ENCODE measurements around the gene RNU1-3. TPM values are rescaled to one million over a fixed set of nuclear protein-coding genes. Genes with fewer than 3 reads are reported as not detected.

RNU1-3 gene
- total and polyA plus RNA-seq, 2 of the 8 experiments (the other 6 are each of a cell fraction or from before 2014, with no cell fraction given) = 145 to 1,303 TPM

GRCh38 chr1:16644193-16644481 is 22.6 kb downstream of the RNU1-3 start:
- no peak overlapping the region for H4K91ac ChIP-seq (replicated peaks; ENCODE audit: insufficient read length, low read length)
- H3K56ac ChIP-seq (replicated peaks; ENCODE audit: insufficient read length, low read depth, low read length) = peak overlapping the region; percentile 73
- H2BK12ac ChIP-seq (ENCODE audit: low read depth, low read length) = no peak overlapping the region
- peak overlapping the region; percentile 92 for H4K5ac ChIP-seq (ENCODE audit: insufficient read length, low read depth, low read length)
- no peak overlapping the region for H2AK5ac ChIP-seq (ENCODE audit: low read depth, low read length)
- peak overlapping the region; percentile 88; the same call in 1 of the 2 replicates for H3K18ac ChIP-seq (ENCODE audit: extremely low read depth, low read length)
- H3K79me1 ChIP-seq (ENCODE audit: low read depth, low read length) = peaks cover 8% of the 10 kb centered on the region; the same call in 1 of the 2 replicates
- peak overlapping the region; percentile 94 for H4K8ac ChIP-seq (ENCODE audit: extremely low read depth, insufficient read depth, low read length)
- H2BK20ac ChIP-seq (ENCODE audit: low read length) = no peak overlapping the region
- H2BK5ac ChIP-seq (ENCODE audit: low read depth, low read length) = peak overlapping the region; percentile 72; the same call in 1 of the 2 replicates
- H2AFZ ChIP-seq (ENCODE audit: low read length) = peak overlapping the region; percentile 8; the same call in 1 of the 2 replicates
- no peak overlapping the region for H3K14ac ChIP-seq (ENCODE audit: insufficient read length)
- ChIA-PET CTCF (ENCODE audit: partially characterized antibody) (interaction anchor here (0.5 to 2.5 kb wide), 6 partner anchors 20 to 1141 kb away, joined by 3 to 27 read pairs (median 4); no protein-coding TSS in a partner anchor), POLR2A (ENCODE audit: partially characterized antibody) (interaction anchor here (0.7 to 1.9 kb wide), 4 partner anchors 14 to 54 kb away, joined by 3 to 5 read pairs (median 4); no protein-coding TSS in a partner anchor)
- peaks cover 7 to 23% (median 18%) of the 10 kb centered on the region in 4 experiments; a peak in 6 of 7 replicates for H3K27me3 ChIP-seq (replicated peaks in 1 of 4; ENCODE audit: control insufficient read depth in 3 of 4, extremely low read depth in 1 of 4, insufficient read depth in 3 of 4, low read length in 3 of 4)
- FAIRE-seq = no peak
- H2BK120ac ChIP-seq (replicated peaks; ENCODE audit: low read depth, low read length) = no peak overlapping the region
- no peak overlapping the region; the same call in 1 of the 2 replicates for H3K27ac ChIP-seq (ENCODE audit: low read depth, low read length)
- H3K36me3 ChIP-seq (ENCODE audit: control insufficient read depth in 2 of 4, insufficient read depth in 4 of 4, low read length in 3 of 4) = no peaks in the 10 kb centered on the region
- H3K9ac ChIP-seq (replicated peaks in 1 of 4; ENCODE audit: extremely low read depth in 1 of 4, low read depth in 3 of 4, low read length in 3 of 4) = peak overlapping the region; percentile 36 to 93 (median 79)
- H3K23me2 ChIP-seq (ENCODE audit: low read depth, low read length) = peaks cover 9% of the 10 kb centered on the region
- no peak overlapping the region for H2BK15ac ChIP-seq (ENCODE audit: low read length)
- no peaks in the 10 kb centered on the region for H3K9me3 ChIP-seq (ENCODE audit: insufficient read depth in 2 of 2, low read depth in 1 of 2, low read length in 1 of 2)
- no peaks in the 10 kb centered on the region for H4K20me1 ChIP-seq (replicated peaks in 1 of 2; ENCODE audit: control insufficient read depth in 1 of 2, insufficient read depth in 2 of 2, low read length in 2 of 2)
- peak overlapping the region; percentile 48 to 100 (median 70) for H3K4me3 ChIP-seq (ENCODE audit: extremely low read depth in 1 of 4, insufficient read depth in 2 of 4, low read depth in 3 of 4, low read length in 4 of 4)
- peak overlapping the region; percentile 72 to 92 for H3K4me2 ChIP-seq (ENCODE audit: insufficient read depth in 1 of 2, low read depth in 2 of 2, low read length in 2 of 2)
- no peaks in the 10 kb centered on the region for H3K79me2 ChIP-seq (ENCODE audit: control insufficient read depth in 1 of 2, insufficient read depth in 2 of 2, low read length in 2 of 2)
- WGBS, 2 experiments (ENCODE audit: extremely low coverage in 1 of 2, insufficient coverage in 1 of 2, insufficient read length in 1 of 2, insufficient replicate concordance in 2 of 2, low coverage in 1 of 2, low lambda C conversion rate in 2 of 2, missing lambda C conversion rate in 1 of 2) = 10% methylated on average over 16 of the region's 16 CpGs; no CpG with 5 or more reads in 1 of the 2 experiments
- DNase-seq (ENCODE audit: low read depth in 1 of 2, low spot score in 2 of 2) = no peak
- H3K23ac ChIP-seq (ENCODE audit: insufficient read length) = no peak overlapping the region
- H3K4me1 ChIP-seq (replicated peaks in 1 of 4; ENCODE audit: control insufficient read depth in 3 of 4, insufficient read depth in 4 of 4, low read length in 3 of 4) = peaks cover 0 to 19% (median 12%) of the 10 kb centered on the region in 4 experiments; a peak in 6 of 7 replicates
- H3K4ac ChIP-seq (replicated peaks; ENCODE audit: insufficient read length, low read depth, low read length) = no peak overlapping the region
- no peak for TF ChIP-seq HDAC2 (IDR thresholded peaks at IDR 0.05; ENCODE audit: borderline replicate concordance in 1 of 2, low read depth in 2 of 2, low read length in 2 of 2)
- TF ChIP-seq SAP30 (IDR thresholded peaks at IDR 0.05; ENCODE audit: insufficient read depth, insufficient replicate concordance, low read length) = peak; percentile 94
- TF ChIP-seq CBX5 (IDR thresholded peaks at IDR 0.05; ENCODE audit: low read depth, low read length) = no peak
- no peak for TF ChIP-seq CHD1 (IDR thresholded peaks at IDR 0.05; ENCODE audit: low read depth, low read length)
- TF ChIP-seq SIN3A (conservative IDR thresholded peaks at IDR 0.05 in 1 of 2, IDR thresholded peaks at IDR 0.05 in 1 of 2; ENCODE audit: low read depth in 1 of 2, low read length in 2 of 2) = 0 out of 4 replicates have a peak, but pooled peaks of 1 of the 2 experiments have one; percentile 39
- no peak for TF ChIP-seq EZH2 (IDR thresholded peaks at IDR 0.05; ENCODE audit: low read depth, low read length, severe bottlenecking)
- no peak for TF ChIP-seq ATF2 (IDR thresholded peaks at IDR 0.05; ENCODE audit: low read length)
- TF ChIP-seq TEAD4 (IDR thresholded peaks at IDR 0.05; ENCODE audit: low read depth, low read length) = no peak
- no peak for TF ChIP-seq BCL11A (IDR thresholded peaks at IDR 0.05; ENCODE audit: low read depth in 2 of 2, low read length in 2 of 2)
- no peak for TF ChIP-seq TAF1 (IDR thresholded peaks at IDR 0.05; ENCODE audit: low read depth, low read length)
- no peak for TF ChIP-seq RXRA (IDR thresholded peaks at IDR 0.05; ENCODE audit: insufficient read depth, low read depth, low read length)

All from H1 (cell line).